Measurements from ENCODE around the gene ZP2. TPM values are rescaled to one million over a fixed set of nuclear protein-coding genes. Genes with fewer than 3 reads are reported as not detected.

The ZP2 gene
- total RNA-seq = not detected

DNA sequence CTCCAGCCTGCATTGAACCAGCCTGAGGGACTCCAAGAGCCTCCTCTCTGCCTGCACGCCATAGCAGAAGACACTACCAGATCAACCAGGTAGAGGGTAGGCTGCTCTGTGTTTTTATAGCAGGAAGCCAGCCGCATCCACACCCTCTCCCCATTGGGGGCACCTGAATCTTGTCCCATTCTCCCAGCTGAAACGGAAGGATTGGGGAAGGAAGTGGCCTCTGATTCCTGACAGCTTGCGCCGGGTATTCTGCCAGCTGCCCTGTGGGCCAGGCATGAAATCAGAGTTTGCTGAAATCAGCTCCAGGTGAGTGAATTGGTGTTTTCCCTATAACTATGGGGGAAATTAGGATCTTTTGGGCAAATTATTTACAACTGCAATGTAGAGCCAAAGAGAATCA lies at the start of gene ZP2:
Gene ZP2, minus strand, starts transcription at position 89 of the 400 bp plus-strand sequence. Its CDS starts 27 bp downstream, at position 62.
- no peak for TF ChIP-seq POLR2A (IDR thresholded peaks at IDR 0.05)
- TF ChIP-seq, protein P1, sequence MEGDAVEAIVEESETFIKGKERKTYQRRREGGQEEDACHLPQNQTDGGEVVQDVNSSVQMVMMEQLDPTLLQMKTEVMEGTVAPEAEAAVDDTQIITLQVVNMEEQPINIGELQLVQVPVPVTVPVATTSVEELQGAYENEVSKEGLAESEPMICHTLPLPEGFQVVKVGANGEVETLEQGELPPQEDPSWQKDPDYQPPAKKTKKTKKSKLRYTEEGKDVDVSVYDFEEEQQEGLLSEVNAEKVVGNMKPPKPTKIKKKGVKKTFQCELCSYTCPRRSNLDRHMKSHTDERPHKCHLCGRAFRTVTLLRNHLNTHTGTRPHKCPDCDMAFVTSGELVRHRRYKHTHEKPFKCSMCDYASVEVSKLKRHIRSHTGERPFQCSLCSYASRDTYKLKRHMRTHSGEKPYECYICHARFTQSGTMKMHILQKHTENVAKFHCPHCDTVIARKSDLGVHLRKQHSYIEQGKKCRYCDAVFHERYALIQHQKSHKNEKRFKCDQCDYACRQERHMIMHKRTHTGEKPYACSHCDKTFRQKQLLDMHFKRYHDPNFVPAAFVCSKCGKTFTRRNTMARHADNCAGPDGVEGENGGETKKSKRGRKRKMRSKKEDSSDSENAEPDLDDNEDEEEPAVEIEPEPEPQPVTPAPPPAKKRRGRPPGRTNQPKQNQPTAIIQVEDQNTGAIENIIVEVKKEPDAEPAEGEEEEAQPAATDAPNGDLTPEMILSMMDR (IDR thresholded peaks at IDR 0.05 in 4 of 5, conservative IDR thresholded peaks at IDR 0.05 in 1 of 5) = no peak
- in situ Hi-C loops (cut with MboI; ENCODE audit: low sequenced_read_pairs in 4 of 4) = no loop called here
- peaks cover 0 to 2% (median 0%) of the 10 kb centered on the region in 3 donors for H3K27me3 ChIP-seq
- no peaks in the 10 kb centered on the region for H3K9me3 ChIP-seq
- ATAC-seq (no peak), DNase-seq (no peak)
- intact Hi-C loops (cut with DNase I; ENCODE audit: low total_unique reads) = no loop called here
- H3K4me3 ChIP-seq = no peak within 1 kb of the TSS
- H3K36me3 ChIP-seq = no peaks in the 10 kb centered on the region
- no peak within 1 kb of the TSS for H3K27ac ChIP-seq
- no peaks in the 10 kb centered on the region for H3K4me1 ChIP-seq

DNA sequence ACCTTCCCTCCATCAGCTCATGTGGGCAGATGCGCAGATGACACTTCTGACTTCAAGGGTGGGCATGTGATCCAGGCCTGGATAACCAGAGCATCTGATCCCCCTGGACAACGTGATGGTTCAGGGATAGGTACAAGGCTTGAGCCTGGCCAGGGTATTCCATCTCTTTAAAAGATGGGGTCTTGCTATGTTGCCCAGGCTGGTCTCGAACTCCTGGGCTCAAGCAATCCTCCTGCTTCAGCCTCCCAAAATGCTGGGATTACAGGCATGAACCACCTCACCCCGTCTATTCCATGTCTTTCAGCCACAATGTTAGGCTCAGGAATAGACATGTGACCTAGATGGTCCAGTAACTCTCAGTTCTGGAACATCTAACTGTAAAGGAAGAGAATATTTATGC lies 45.9 kb upstream of the ZP2 start:
- DNase-seq (no peak), ATAC-seq (no peak)

DNA sequence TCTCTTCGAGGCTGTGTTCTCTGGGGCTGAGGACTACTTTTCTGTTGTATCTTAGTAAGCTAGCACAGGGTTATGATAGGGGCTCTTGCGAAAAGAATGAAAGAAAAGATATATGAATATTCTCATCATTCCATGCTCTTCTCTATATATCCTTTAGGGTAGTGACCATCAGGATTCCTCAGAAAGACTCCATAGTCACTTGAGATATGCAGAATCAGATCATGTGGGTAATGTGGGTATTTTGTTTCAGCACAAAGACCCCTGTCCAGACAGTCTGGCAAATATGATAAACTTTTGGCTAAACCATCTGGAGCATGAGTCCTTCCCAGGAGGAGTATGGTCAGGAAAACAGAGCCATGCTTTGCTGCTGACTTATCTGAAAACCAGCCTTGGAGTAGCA lies 45.3 kb upstream of the ZP2 start:
- intact Hi-C loops (cut with DNase I; ENCODE audit: low total_unique reads) = no loop called here
- Histone ChIP-seq H3K9me3 (no peaks in the 10 kb centered on the region), H3K27me3 (no peaks in the 10 kb centered on the region), H3K36me3 (no peaks in the 10 kb centered on the region), H3K4me1 (no peaks in the 10 kb centered on the region), H3K27ac (no peak overlapping the region), H3K4me3 (no peak overlapping the region)
- TF ChIP-seq POLR2A (IDR thresholded peaks at IDR 0.05) = no peak
- TF ChIP-seq, protein P1 (IDR thresholded peaks at IDR 0.05 in 4 of 5, conservative IDR thresholded peaks at IDR 0.05 in 1 of 5) = no peak
- in situ Hi-C loops (cut with MboI; ENCODE audit: low sequenced_read_pairs in 4 of 4) = no loop called here
- no peak for ATAC-seq
- DNase-seq = no peak

More for the DNA sequence above, 45.9 kb upstream of the ZP2 start:
- H3K27ac ChIP-seq = no peak overlapping the region
- no peaks in the 10 kb centered on the region for H3K36me3 ChIP-seq
- no peaks in the 10 kb centered on the region for H3K9me3 ChIP-seq
- TF ChIP-seq, protein P1 (IDR thresholded peaks at IDR 0.05 in 4 of 5, conservative IDR thresholded peaks at IDR 0.05 in 1 of 5) = no peak
- TF ChIP-seq POLR2A (IDR thresholded peaks at IDR 0.05) = no peak
- no peaks in the 10 kb centered on the region for H3K27me3 ChIP-seq
- no peaks in the 10 kb centered on the region for H3K4me1 ChIP-seq
- intact Hi-C loops (cut with DNase I; ENCODE audit: low total_unique reads) = no loop called here
- in situ Hi-C loops (cut with MboI; ENCODE audit: low sequenced_read_pairs in 4 of 4) = no loop called here
- no peak overlapping the region for H3K4me3 ChIP-seq

DNA sequence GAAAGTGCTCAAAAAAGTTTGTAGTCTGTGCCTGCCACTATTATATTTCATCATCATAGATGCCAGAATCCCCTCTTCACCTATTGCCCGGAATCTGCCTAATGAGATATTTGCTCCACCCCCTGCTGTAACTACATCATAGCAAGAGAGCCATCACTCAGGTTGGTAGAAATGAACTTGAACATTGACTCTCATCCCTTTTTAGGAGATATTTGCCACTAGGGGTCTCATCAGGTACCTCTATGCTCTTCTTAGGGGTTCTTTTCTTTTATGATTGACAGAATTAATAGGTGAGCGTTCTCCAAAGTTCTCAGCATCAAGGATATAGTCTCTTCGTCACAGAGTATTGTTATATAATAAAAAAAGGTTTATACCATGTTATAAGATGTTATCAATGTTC lies 42.1 kb upstream of the ZP2 start:
- no peak for ATAC-seq
- Histone ChIP-seq H3K27ac (no peak overlapping the region), H3K4me3 (no peak overlapping the region), H3K36me3 (no peaks in the 10 kb centered on the region), H3K27me3 (no peaks in the 10 kb centered on the region), H3K9me3 (no peaks in the 10 kb centered on the region), H3K4me1 (no peaks in the 10 kb centered on the region)
- no peak for TF ChIP-seq POLR2A (IDR thresholded peaks at IDR 0.05)
- TF ChIP-seq, protein P1 (IDR thresholded peaks at IDR 0.05 in 4 of 5, conservative IDR thresholded peaks at IDR 0.05 in 1 of 5) = no peak
- DNase-seq = no peak
- intact Hi-C loops (cut with DNase I; ENCODE audit: low total_unique reads) (no loop called here), in situ Hi-C loops (cut with MboI; ENCODE audit: low sequenced_read_pairs in 4 of 4) (no loop called here)

Measured in gastrocnemius medialis (tissue), 4 donors.